ENCODE data around the gene MAP4K2. TPM values are rescaled to one million over a fixed set of nuclear protein-coding genes. Genes with fewer than 3 reads are reported as not detected.

The MAP4K2 gene
- polyA plus RNA-seq, 3 donors = 9.9 to 38.0 (median 12.6) TPM

- H4K20me1 ChIP-seq (ENCODE audit: insufficient read depth, low read length) = peaks cover 5% of the 10 kb centered on the region
- H3K79me2 ChIP-seq (ENCODE audit: insufficient read depth, low read length) = no peaks in the 10 kb centered on the region
- H3K27me3 Mint-ChIP-seq (ENCODE audit: low read depth in 3 of 3) = peaks cover 0 to 4% (median 2%) of the 10 kb centered on the region in 3 donors
- no peak overlapping the region for H3K4me3 ChIP-seq (replicated peaks in 1 of 3; ENCODE audit: low read depth in 2 of 3, low read length in 3 of 3)
- H3K4me2 ChIP-seq (replicated peaks; ENCODE audit: extremely low read depth, low read length, poor library complexity, severe bottlenecking) = no peak overlapping the region
- intact Hi-C loops (cut with micrococcal nuclease) = no loop called here
- H2AFZ ChIP-seq (ENCODE audit: insufficient read depth, low read depth, low read length, poor library complexity, severe bottlenecking) = no peak overlapping the region
- peaks cover 0 to 3% (median 0%) of the 10 kb centered on the region in 7 donors for H3K9me3 Mint-ChIP-seq
- no peak for TF ChIP-seq CTCF (IDR thresholded peaks at IDR 0.05)
- no peak overlapping the region for H3K4me3 Mint-ChIP-seq
- H3K36me3 Mint-ChIP-seq = peaks cover 45 to 66% of the 10 kb centered on the region in 2 donors
- H3K9ac ChIP-seq (ENCODE audit: insufficient read depth, low read length, poor library complexity, severe bottlenecking) = no peak overlapping the region
- H3K4me1 ChIP-seq (ENCODE audit: control insufficient read depth in 1 of 2, insufficient read depth in 2 of 2, low read length in 2 of 2) = peaks cover 10 to 21% of the 10 kb centered on the region in 2 donors
- 83% methylated on average over 3 of the region's 19 CpGs for WGBS (ENCODE audit: insufficient coverage)
- H3K27ac Mint-ChIP-seq = no peak overlapping the region
- H3K9me3 ChIP-seq (replicated peaks in 1 of 2; ENCODE audit: control insufficient read depth in 1 of 2, insufficient read depth in 1 of 2, low read length in 2 of 2) = no peaks in the 10 kb centered on the region
- peaks cover 36% of the 10 kb centered on the region for H3K4me1 Mint-ChIP-seq
- H3K27me3 ChIP-seq (ENCODE audit: control insufficient read depth in 2 of 2, insufficient read depth in 2 of 2, low read length in 2 of 2) = no peaks in the 10 kb centered on the region
- H3K36me3 ChIP-seq (replicated peaks in 1 of 2; ENCODE audit: control insufficient read depth in 1 of 2, insufficient read depth in 2 of 2, low read length in 2 of 2) = peaks cover 39 to 46% of the 10 kb centered on the region in 2 donors
- H3K27ac ChIP-seq (ENCODE audit: low read depth in 1 of 2, low read length in 2 of 2) = no peak overlapping the region
- no peak for DNase-seq
Measured at GRCh38 chr11:64796757-64797541, 6.1 kb downstream of the MAP4K2 start.

DNA sequence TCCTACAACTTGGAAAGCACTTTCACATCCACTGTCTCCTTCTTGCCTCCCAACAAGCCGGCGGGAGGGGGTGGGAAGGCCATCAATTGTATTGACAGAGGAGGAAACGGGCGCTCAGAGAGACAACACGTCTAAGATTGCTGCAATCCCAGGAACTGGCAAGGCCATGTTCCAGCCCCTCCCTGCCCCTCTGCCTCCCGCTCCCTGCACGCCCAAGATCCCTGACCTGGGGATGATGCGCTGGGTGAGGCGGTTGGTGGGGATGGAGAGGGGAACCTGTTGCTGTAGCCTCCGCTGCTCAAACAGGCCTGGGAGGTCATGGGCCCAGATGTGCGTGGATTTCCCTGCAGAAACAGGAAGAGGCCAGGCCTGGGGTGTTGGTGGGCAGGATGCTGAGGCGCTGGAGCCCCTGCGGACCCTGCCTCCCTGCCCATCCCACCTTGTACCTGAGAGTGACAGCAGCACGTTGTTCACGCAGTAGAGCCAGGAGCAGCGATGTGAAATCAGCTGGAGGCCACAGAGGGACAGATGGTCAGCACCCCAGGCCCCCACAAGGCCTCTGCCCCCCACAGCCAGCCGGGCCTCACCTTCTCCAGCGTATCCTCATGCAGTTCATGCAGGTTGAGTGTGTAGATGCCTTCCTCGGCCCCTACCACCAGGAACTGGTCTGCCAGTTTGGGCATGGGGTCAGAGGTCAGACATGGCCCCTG is 6.8 kb downstream of the MAP4K2 start:
- 37% methylated on average over 15 of the region's 19 CpGs for WGBS (ENCODE audit: insufficient coverage)
- peaks cover 46 to 53% of the 10 kb centered on the region in 2 donors for H3K36me3 ChIP-seq (replicated peaks in 1 of 2; ENCODE audit: control insufficient read depth in 1 of 2, insufficient read depth in 2 of 2, low read length in 2 of 2)
- TF ChIP-seq CTCF (IDR thresholded peaks at IDR 0.05) = no peak

More for the DNA sequence above, 6.8 kb downstream of the MAP4K2 start:
- peaks cover 0 to 4% (median 2%) of the 10 kb centered on the region in 3 donors for H3K27me3 Mint-ChIP-seq (ENCODE audit: low read depth in 3 of 3)
- no peaks in the 10 kb centered on the region for H3K27me3 ChIP-seq (ENCODE audit: control insufficient read depth in 2 of 2, insufficient read depth in 2 of 2, low read length in 2 of 2)
- DNase-seq = no peak
- no peak overlapping the region for H3K9ac ChIP-seq (ENCODE audit: insufficient read depth, low read length, poor library complexity, severe bottlenecking)
- H3K4me2 ChIP-seq (replicated peaks; ENCODE audit: extremely low read depth, low read length, poor library complexity, severe bottlenecking) = no peak overlapping the region
- peaks cover 2 to 13% of the 10 kb centered on the region in 2 donors for H3K4me1 ChIP-seq (ENCODE audit: control insufficient read depth in 1 of 2, insufficient read depth in 2 of 2, low read length in 2 of 2)
- H3K27ac Mint-ChIP-seq = peak overlapping the region in 1 of 7 donors; percentile 18
- H3K4me1 Mint-ChIP-seq = peaks cover 28% of the 10 kb centered on the region
- peaks cover 0 to 3% (median 0%) of the 10 kb centered on the region in 7 donors for H3K9me3 Mint-ChIP-seq
- peaks cover 5% of the 10 kb centered on the region for H4K20me1 ChIP-seq (ENCODE audit: insufficient read depth, low read length)
- peaks cover 51 to 70% of the 10 kb centered on the region in 2 donors for H3K36me3 Mint-ChIP-seq
- H3K9me3 ChIP-seq (replicated peaks in 1 of 2; ENCODE audit: control insufficient read depth in 1 of 2, insufficient read depth in 1 of 2, low read length in 2 of 2) = no peaks in the 10 kb centered on the region
- H3K27ac ChIP-seq (ENCODE audit: low read depth in 1 of 2, low read length in 2 of 2) = no peak overlapping the region
- no peaks in the 10 kb centered on the region for H3K79me2 ChIP-seq (ENCODE audit: insufficient read depth, low read length)
- no peak overlapping the region for H3K4me3 Mint-ChIP-seq
- H3K4me3 ChIP-seq (replicated peaks in 1 of 3; ENCODE audit: low read depth in 2 of 3, low read length in 3 of 3) = no peak overlapping the region
- intact Hi-C loops (cut with micrococcal nuclease) = no loop called here
- H2AFZ ChIP-seq (ENCODE audit: insufficient read depth, low read depth, low read length, poor library complexity, severe bottlenecking) = no peak overlapping the region

All from CD14-positive monocyte (primary cell).